H1 (cell line): ENCODE measurements around the gene SKAP2. TPM values are rescaled to one million over a fixed set of nuclear protein-coding genes. Genes with fewer than 3 reads are reported as not detected.

Experiments
- CTCF ChIA-PET: fragments of 300-600 bp; sonication (Branson Sonifier 250); formaldehyde crosslinking; loops from one replicate; lab custom pipeline; 2021; ENCODE audit not compliant: partially characterized antibody; lab: Charles Lee
- POLR2A ChIA-PET: fragments of 300-600 bp; sonication (Branson Sonifier 250); formaldehyde crosslinking; loops from one replicate; lab custom pipeline; 2021; ENCODE audit warnings: inconsistent platforms; ENCODE audit not compliant: partially characterized antibody; lab: Charles Lee
- DNase-seq, 2 experiments: peaks; one replicate each; pipeline versions ENCODE4 v3.0.0 to v3.0.0-alpha.2; 2010 to 2022; ENCODE audit warnings: low spot score in 2 of 2, low read depth in 1 of 2, mixed read lengths in 1 of 2
- FAIRE-seq: peaks from 2 replicates; lab custom pipeline; 2011; peaks lifted over from hg19 to GRCh38; lab: Jason Lieb, UNC
- H2AFZ ChIP-seq: 2 replicates; pipeline ENCODE4 v1.8.1; 2012; ENCODE audit warnings: low read length, inconsistent platforms
- H2AK5ac ChIP-seq: 2 replicates; pipeline ENCODE4 v1.6.1; 2013; ENCODE audit warnings: low read depth, low read length
- H2BK120ac ChIP-seq: replicated peaks from 2 replicates; pipeline ENCODE3; 2013; ENCODE audit warnings: low read depth, low read length, inconsistent platforms
- H2BK12ac ChIP-seq: 2 replicates; pipeline ENCODE4 v1.6.1; 2013; ENCODE audit warnings: low read depth, low read length
- H2BK15ac ChIP-seq: 2 replicates; pipeline ENCODE4 v1.6.1; 2013; ENCODE audit warnings: low read length
- H2BK20ac ChIP-seq: 2 replicates; pipeline ENCODE4 v1.6.1; 2013; ENCODE audit warnings: low read length
- H2BK5ac ChIP-seq: 2 replicates; pipeline ENCODE4 v1.6.1; 2013; ENCODE audit warnings: low read depth, low read length
- H3K14ac ChIP-seq: 2 replicates; pipeline ENCODE4 v1.6.1; 2013; ENCODE audit warnings: inconsistent platforms; ENCODE audit not compliant: insufficient read length
- H3K18ac ChIP-seq: 2 replicates; pipeline ENCODE4 v1.6.1; 2013; ENCODE audit warnings: low read length; ENCODE audit errors: extremely low read depth
- H3K23ac ChIP-seq: 2 replicates; pipeline ENCODE4 v1.6.1; 2013; ENCODE audit warnings: inconsistent platforms; ENCODE audit not compliant: insufficient read length
- H3K23me2 ChIP-seq: 2 replicates; pipeline ENCODE4 v1.6.1; 2013; ENCODE audit warnings: low read depth, low read length
- H3K27ac ChIP-seq: 2 replicates; pipeline ENCODE4 v1.6.1; 2011; ENCODE audit warnings: low read depth, low read length, inconsistent platforms
- H3K27me3 ChIP-seq, 4 experiments: replicated peaks in 1 of 4; 1 replicate in 1 of 4; 2 replicates in 3 of 4; pipeline versions ENCODE4 v1.6.1 to v1.8.1; 2011 to 2013; ENCODE audit warnings: low read length in 3 of 4, mild to moderate bottlenecking in 3 of 4, inconsistent platforms in 2 of 4, mixed read lengths in 2 of 4, moderate library complexity in 1 of 4; ENCODE audit not compliant: control insufficient read depth in 3 of 4, insufficient read depth in 3 of 4; ENCODE audit errors: extremely low read depth in 1 of 4
- H3K36me3 ChIP-seq, 4 experiments: 2 replicates each; pipeline versions ENCODE4 v1.6.1 to v1.8.1; 2011 to 2013; ENCODE audit warnings: mild to moderate bottlenecking in 4 of 4, low read length in 3 of 4, moderate library complexity in 2 of 4, control low read depth in 1 of 4, inconsistent platforms in 1 of 4; ENCODE audit not compliant: insufficient read depth in 4 of 4, control insufficient read depth in 2 of 4
- H3K4ac ChIP-seq: replicated peaks from 2 replicates; pipeline ENCODE3; 2013; ENCODE audit warnings: low read length, low read depth, mixed read lengths, inconsistent platforms; ENCODE audit not compliant: insufficient read length
- H3K4me1 ChIP-seq, 4 experiments: replicated peaks in 1 of 4; 1 replicate in 1 of 4; 2 replicates in 3 of 4; pipeline versions ENCODE4 v1.6.1 to v1.8.1; 2011 to 2013; ENCODE audit warnings: low read length in 3 of 4, inconsistent platforms in 2 of 4, mixed read lengths in 1 of 4; ENCODE audit not compliant: insufficient read depth in 4 of 4, control insufficient read depth in 3 of 4
- H3K4me2 ChIP-seq, 2 experiments: 2 replicates each; pipeline versions ENCODE4 v1.6.1 to v1.8.1; 2011 to 2013; ENCODE audit warnings: low read depth in 2 of 2, low read length in 2 of 2, control low read depth in 1 of 2, inconsistent platforms in 1 of 2, mild to moderate bottlenecking in 1 of 2; ENCODE audit not compliant: insufficient read depth in 1 of 2
- H3K4me3 ChIP-seq, 4 experiments: fragments of 200-600, 300-600 bp in 1 of 4; sonication (generic), shearing (Covaris generic), sonication (Bioruptor Twin) in 1 of 4; 2 replicates each; pipeline versions ENCODE4 v1.5.1 to v1.8.1; 2011 to 2016; ENCODE audit warnings: low read length in 4 of 4, low read depth in 3 of 4, control low read depth in 2 of 4, inconsistent platforms in 2 of 4, mild to moderate bottlenecking in 2 of 4, mixed read lengths in 1 of 4, moderate library complexity in 1 of 4; ENCODE audit not compliant: insufficient read depth in 2 of 4; ENCODE audit errors: extremely low read depth in 1 of 4
- H3K56ac ChIP-seq: replicated peaks from 2 replicates; pipeline ENCODE3; 2013; ENCODE audit warnings: low read depth, mild to moderate bottlenecking, mixed read lengths, low read length, inconsistent platforms; ENCODE audit not compliant: insufficient read length
- H3K79me1 ChIP-seq: 2 replicates; pipeline ENCODE4 v1.6.1; 2013; ENCODE audit warnings: low read depth, low read length, control low read depth
- H3K79me2 ChIP-seq, 2 experiments: 2 replicates each; pipeline versions ENCODE4 v1.6.1 to v1.8.1; 2012 to 2013; ENCODE audit warnings: low read length in 2 of 2, mild to moderate bottlenecking in 2 of 2, inconsistent platforms in 1 of 2; ENCODE audit not compliant: insufficient read depth in 2 of 2, control insufficient read depth in 1 of 2
- H3K9ac ChIP-seq, 4 experiments: replicated peaks in 1 of 4; 1 replicate in 1 of 4; 2 replicates in 3 of 4; pipeline versions ENCODE4 v1.6.1 to v1.8.1; 2011 to 2013; ENCODE audit warnings: low read depth in 3 of 4, low read length in 3 of 4, control low read depth in 2 of 4, mild to moderate bottlenecking in 2 of 4, moderate library complexity in 2 of 4, inconsistent platforms in 1 of 4; ENCODE audit errors: extremely low read depth in 1 of 4
- H3K9me3 ChIP-seq, 2 experiments: 2 replicates each; pipeline versions ENCODE4 v1.6.1 to v1.8.1; 2012 to 2013; ENCODE audit warnings: mild to moderate bottlenecking in 2 of 2, moderate library complexity in 2 of 2, control low read depth in 1 of 2, inconsistent platforms in 1 of 2, low read depth in 1 of 2, low read length in 1 of 2, mixed read lengths in 1 of 2; ENCODE audit not compliant: insufficient read depth in 2 of 2
- H4K20me1 ChIP-seq, 2 experiments: replicated peaks in 1 of 2; 2 replicates each; pipeline versions ENCODE3 to v1.8.1; 2011 to 2013; ENCODE audit warnings: inconsistent platforms in 2 of 2, low read length in 2 of 2, mild to moderate bottlenecking in 1 of 2; ENCODE audit not compliant: insufficient read depth in 2 of 2, control insufficient read depth in 1 of 2
- H4K5ac ChIP-seq: 2 replicates; pipeline ENCODE4 v1.6.1; 2013; ENCODE audit warnings: low read length, low read depth, mixed read lengths, inconsistent platforms; ENCODE audit not compliant: insufficient read length
- H4K8ac ChIP-seq: 2 replicates; pipeline ENCODE4 v1.8.0; 2013; ENCODE audit warnings: mild to moderate bottlenecking, moderate library complexity, low read length, inconsistent platforms; ENCODE audit not compliant: insufficient read depth; ENCODE audit errors: extremely low read depth
- H4K91ac ChIP-seq: replicated peaks from 2 replicates; pipeline ENCODE3; 2013; ENCODE audit warnings: low read length, mixed read lengths, inconsistent platforms; ENCODE audit not compliant: insufficient read length
- CBX5 ChIP-seq: fragments of 300-800, 300-1000 bp; sonication (generic); IDR thresholded peaks from 2 replicates; pipeline ENCODE4 v1.7.1; 2016; ENCODE audit warnings: antibody characterized with exemption, low read length, low read depth
- CEBPB ChIP-seq: IDR thresholded peaks from 2 replicates; pipeline ENCODE4 v1.6.1; 2012; ENCODE audit warnings: low read depth, low read length
- FOSL1 ChIP-seq: IDR thresholded peaks from 2 replicates; pipeline ENCODE4 v1.6.1; 2011; ENCODE audit warnings: mild to moderate bottlenecking, low read depth, low read length, moderate library complexity; ENCODE audit not compliant: insufficient read depth
- GABPA ChIP-seq: IDR thresholded peaks from 2 replicates; pipeline ENCODE4 v1.6.1; 2011; ENCODE audit warnings: mild to moderate bottlenecking, low read length, moderate library complexity, borderline replicate concordance; ENCODE audit not compliant: insufficient read depth
- HDAC6 ChIP-seq: IDR thresholded peaks from one replicate; pipeline ENCODE4 v1.7.1; 2012; ENCODE audit warnings: low read depth, mild to moderate bottlenecking, inconsistent platforms, low read length, moderate library complexity
- JUND ChIP-seq: IDR thresholded peaks from 2 replicates; pipeline ENCODE4 v1.6.1; 2011; ENCODE audit warnings: mild to moderate bottlenecking, improper control_type of control experiment, low read length
- KDM5A ChIP-seq: fragments of 200-600 bp; IDR thresholded peaks from 2 replicates; pipeline ENCODE4 v1.7.1; 2012; ENCODE audit warnings: mild to moderate bottlenecking, low read length, inconsistent platforms, mixed read lengths
- NANOG ChIP-seq: IDR thresholded peaks from 2 replicates; pipeline ENCODE4 v1.6.1; 2011; ENCODE audit warnings: low read length, low read depth, mild to moderate bottlenecking, inconsistent platforms; ENCODE audit not compliant: insufficient read depth, poor library complexity, severe bottlenecking
- RBBP5 ChIP-seq: IDR thresholded peaks from 2 replicates; pipeline ENCODE4 v1.7.1; 2012; ENCODE audit warnings: low read depth, mild to moderate bottlenecking, inconsistent platforms, low read length, moderate library complexity, borderline replicate concordance
- SIN3A ChIP-seq, 2 experiments: IDR thresholded peaks in 1 of 2; conservative IDR thresholded peaks in 1 of 2; 2 replicates each; pipeline ENCODE4 v1.6.1; 2011 to 2012; ENCODE audit warnings: low read length in 2 of 2, improper control_type of control experiment in 1 of 2, low read depth in 1 of 2, mild to moderate bottlenecking in 1 of 2
- SIX5 ChIP-seq: IDR thresholded peaks from 2 replicates; pipeline ENCODE4 v1.6.1; 2011; ENCODE audit warnings: mild to moderate bottlenecking, low read depth, low read length
- SP4 ChIP-seq: IDR thresholded peaks from 2 replicates; pipeline ENCODE4 v1.6.1; 2012; ENCODE audit warnings: low read length, inconsistent platforms
- TAF7 ChIP-seq: optimal IDR thresholded peaks from 2 replicates; pipeline ENCODE3; 2011; ENCODE audit warnings: low read depth, mild to moderate bottlenecking, inconsistent platforms, low read length, moderate library complexity, borderline replicate concordance
- TCF12 ChIP-seq: IDR thresholded peaks from 2 replicates; pipeline ENCODE4 v1.6.1; 2011; ENCODE audit warnings: low read depth, mild to moderate bottlenecking, low read length
- polyA plus RNA-seq, 7 experiments: library from polyadenylated mRNA; depleted of rRNA in 3 of 7; stranded (reverse) in 5 of 7; unstranded in 2 of 7; fragments of >200 nt in 5 of 7; fragments of 200-250 nt in 2 of 7; gene quantifications; 1 replicate in 5 of 7; 2 replicates in 1 of 7; 4 replicates in 1 of 7; pipeline versions ENCODE4 v1.2.1 to v1.2.3, GENCODE V29; 2011 to 2013; ENCODE audit warnings: missing spikeins in 2 of 7, mixed read lengths in 2 of 7
- total RNA-seq: library from RNA; stranded (reverse); fragmentation: NEBNext Ultra II Directional; extraction: Animal tissue kit (Norgen Biotek cat#: 25700); gene quantifications from 2 replicates; pipeline ENCODE4 v1.2.1, GENCODE V29; 2021

The SKAP2 gene
- total and polyA plus RNA-seq, 2 of the 8 experiments (the other 6 are each of a cell fraction or from before 2014, with no cell fraction given) = 0.53 to 5.1 TPM

GRCh38 chr7:26694141-26694540 is 170.2 kb downstream of the SKAP2 start:
- DNase-seq (no peak), FAIRE-seq (no peak)
- no peak overlapping the region for H4K5ac ChIP-seq
- H3K23me2 ChIP-seq = no peaks in the 10 kb centered on the region
- H2BK120ac ChIP-seq = no peak overlapping the region
- no peak overlapping the region for H3K4me2 ChIP-seq
- POLR2A ChIA-PET = interaction anchor here (0.6 kb wide), 1 partner anchor 485 kb away, joined by 3 read pairs; no protein-coding TSS in a partner anchor
- no peaks in the 10 kb centered on the region for H4K20me1 ChIP-seq
- H2AFZ ChIP-seq = no peak overlapping the region
- H2AK5ac ChIP-seq = no peak overlapping the region
- H3K56ac ChIP-seq = no peak overlapping the region
- 0 out of 7 replicates have a peak, but pooled peaks cover 0 to 4% (median 0%) of the 10 kb centered on the region in 4 experiments for H3K4me1 ChIP-seq
- no peaks in the 10 kb centered on the region; a peak in 1 of 8 replicates for H3K36me3 ChIP-seq
- H3K79me1 ChIP-seq = no peaks in the 10 kb centered on the region
- H3K4ac ChIP-seq = no peak overlapping the region
- no peak overlapping the region for H4K8ac ChIP-seq
- no peak overlapping the region for H2BK15ac ChIP-seq
- no peak overlapping the region for H3K23ac ChIP-seq
- H3K79me2 ChIP-seq = no peaks in the 10 kb centered on the region
- no peak overlapping the region for H3K4me3 ChIP-seq
- CTCF ChIA-PET = interaction anchor here (0.6 to 4.0 kb wide), 4 partner anchors 42 to 450 kb away, joined by 3 to 15 read pairs (median 3); partner anchors contain the start of gene HOXA5
- H3K18ac ChIP-seq = no peak overlapping the region
- no peaks in the 10 kb centered on the region for H3K9me3 ChIP-seq
- no peak overlapping the region for H2BK5ac ChIP-seq
- TF ChIP-seq CBX5 (no peak), RBBP5 (no peak), GABPA (no peak), FOSL1 (no peak), NANOG (no peak), SP4 (no peak), SIX5 (no peak), JUND (no peak), KDM5A (no peak), CEBPB (no peak), SIN3A (conservative IDR thresholded peaks at IDR 0.05 in 1 of 2, IDR thresholded peaks at IDR 0.05 in 1 of 2; ENCODE audit: low read depth in 1 of 2, low read length in 2 of 2) (no peak), TAF7 (no peak), HDAC6 (no peak), TCF12 (no peak)
- no peak overlapping the region for H2BK12ac ChIP-seq
- H3K27me3 ChIP-seq = peaks cover 0 to 1% (median 0%) of the 10 kb centered on the region in 4 experiments; a peak in 1 of 7 replicates
- no peak overlapping the region for H3K14ac ChIP-seq
- no peak overlapping the region for H4K91ac ChIP-seq
- no peak overlapping the region for H2BK20ac ChIP-seq
- no peak overlapping the region for H3K27ac ChIP-seq
- H3K9ac ChIP-seq = no peak overlapping the region
